ENCODE data around the gene FOXD2. TPM values are rescaled to one million over a fixed set of nuclear protein-coding genes. Genes with fewer than 3 reads are reported as not detected.

The FOXD2 gene
- total RNA-seq, 1 donor from 2014 or later, result not detected

GRCh38 chr1:47479664-47480063, 41.8 kb downstream of the FOXD2 start:
- Histone ChIP-seq H3K27me3 (ENCODE audit: low read depth) (peaks cover 78% of the 10 kb centered on the region), H3K36me3 (no peaks in the 10 kb centered on the region), H3K9me3 (replicated peaks) (peaks cover 4% of the 10 kb centered on the region), H3K4me3 (no peak overlapping the region), H3K4me1 (no peaks in the 10 kb centered on the region), H3K27ac (replicated peaks) (no peak overlapping the region)
- DNase-seq, result no peak
- TF ChIP-seq CTCF (IDR thresholded peaks at IDR 0.05; ENCODE audit: borderline replicate concordance), result no peak
- intact Hi-C loops (cut with micrococcal nuclease), result no loop called here

GRCh38 chr1:47481936-47482335, 44.1 kb downstream of the FOXD2 start:
- DNase-seq, result no peak
- Histone ChIP-seq H3K27ac (replicated peaks) (no peak overlapping the region), H3K4me1 (no peaks in the 10 kb centered on the region), H3K4me3 (no peak overlapping the region), H3K9me3 (replicated peaks) (peaks cover 4% of the 10 kb centered on the region), H3K36me3 (no peaks in the 10 kb centered on the region), H3K27me3 (ENCODE audit: low read depth) (peaks cover 76% of the 10 kb centered on the region)
- intact Hi-C loops (cut with micrococcal nuclease), result no loop called here
- no peak for TF ChIP-seq CTCF (IDR thresholded peaks at IDR 0.05; ENCODE audit: borderline replicate concordance)

- no peak overlapping the region for H3K4me3 ChIP-seq
- no peaks in the 10 kb centered on the region for H3K36me3 ChIP-seq
- H3K9me3 ChIP-seq (replicated peaks), result no peaks in the 10 kb centered on the region
- TF ChIP-seq CTCF (IDR thresholded peaks at IDR 0.05; ENCODE audit: borderline replicate concordance), result no peak
- intact Hi-C loops (cut with micrococcal nuclease), result no loop called here
- no peak overlapping the region for H3K27ac ChIP-seq (replicated peaks)
- no peaks in the 10 kb centered on the region for H3K4me1 ChIP-seq
- DNase-seq, result no peak
- H3K27me3 ChIP-seq (ENCODE audit: low read depth), result peaks cover 76% of the 10 kb centered on the region
These were observed 44.9 kb downstream of the FOXD2 start for GRCh38 chr1:47482786-47483185.

- Histone ChIP-seq H3K9me3 (replicated peaks) (no peaks in the 10 kb centered on the region), H3K27ac (replicated peaks) (no peak overlapping the region), H3K4me3 (no peak overlapping the region), H3K4me1 (no peaks in the 10 kb centered on the region), H3K36me3 (no peaks in the 10 kb centered on the region), H3K27me3 (ENCODE audit: low read depth) (peaks cover 84% of the 10 kb centered on the region)
- TF ChIP-seq CTCF (IDR thresholded peaks at IDR 0.05; ENCODE audit: borderline replicate concordance), result no peak
- no peak for DNase-seq
- intact Hi-C loops (cut with micrococcal nuclease), result no loop called here
These were observed 45.8 kb downstream of the FOXD2 start for GRCh38 chr1:47483651-47484050.

- no peak for TF ChIP-seq CTCF (IDR thresholded peaks at IDR 0.05; ENCODE audit: borderline replicate concordance)
- Histone ChIP-seq H3K36me3 (no peaks in the 10 kb centered on the region), H3K27me3 (ENCODE audit: low read depth) (peaks cover 84% of the 10 kb centered on the region), H3K9me3 (replicated peaks) (no peaks in the 10 kb centered on the region), H3K4me3 (no peak overlapping the region), H3K27ac (replicated peaks) (no peak overlapping the region), H3K4me1 (no peaks in the 10 kb centered on the region)
- no peak for DNase-seq
- intact Hi-C loops (cut with micrococcal nuclease), result no loop called here
These were observed 48.0 kb downstream of the FOXD2 start for GRCh38 chr1:47485817-47486216.

- DNase-seq, result no peak
- no peak for TF ChIP-seq CTCF (IDR thresholded peaks at IDR 0.05; ENCODE audit: borderline replicate concordance)
- intact Hi-C loops (cut with micrococcal nuclease), result no loop called here
These were observed 49.5 kb downstream of the FOXD2 start for GRCh38 chr1:47487332-47487731.

More at GRCh38 chr1:47487332-47487731, 49.5 kb downstream of the FOXD2 start:
- Histone ChIP-seq H3K9me3 (replicated peaks) (no peaks in the 10 kb centered on the region), H3K27me3 (ENCODE audit: low read depth) (peaks cover 70% of the 10 kb centered on the region), H3K36me3 (no peaks in the 10 kb centered on the region), H3K4me3 (no peak overlapping the region), H3K27ac (replicated peaks) (no peak overlapping the region), H3K4me1 (peaks cover 11% of the 10 kb centered on the region)
